ENCODE measurements around the gene ACSM4. TPM values are rescaled to one million over a fixed set of nuclear protein-coding genes. Genes with fewer than 3 reads are reported as not detected.

The ACSM4 gene
- total RNA-seq, 4 donors from 2014 or later = not detected

DNA sequence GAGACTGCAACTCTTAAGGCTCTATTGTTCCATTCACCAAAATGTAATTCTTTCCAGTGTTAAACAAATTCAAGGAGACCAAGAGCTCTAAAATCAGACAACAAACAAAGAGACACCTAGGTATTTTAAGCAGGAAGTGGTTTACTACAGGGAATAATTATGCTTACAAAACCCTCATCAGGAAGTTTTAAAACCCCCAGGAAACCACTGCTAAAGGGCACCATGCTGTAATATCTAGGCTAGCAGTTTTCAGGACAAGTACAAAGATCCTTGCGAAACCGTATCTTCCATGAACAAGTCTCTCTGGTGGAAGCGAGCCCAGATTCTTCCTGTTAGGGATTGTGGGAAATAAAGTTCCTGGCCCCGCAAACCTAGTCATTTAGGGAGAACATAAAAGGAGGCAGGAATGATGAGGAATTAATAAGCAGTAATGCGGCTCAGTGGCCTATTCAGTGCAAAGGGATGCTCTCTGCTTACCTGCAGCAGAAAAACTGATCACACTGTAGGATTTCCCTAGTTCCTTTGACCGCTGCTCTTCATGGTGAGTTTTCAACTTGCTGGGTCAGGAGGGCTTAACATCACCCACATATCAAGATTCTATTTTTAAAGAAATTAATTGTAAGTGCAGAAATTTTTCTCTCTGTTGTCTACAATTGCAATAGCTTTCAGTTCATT, 42.8 kb downstream of the ACSM4 start:
- no peak overlapping the region for H3K27ac ChIP-seq
- no peaks in the 10 kb centered on the region for H3K27me3 ChIP-seq
- peaks cover 0 to 18% (median 0%) of the 10 kb centered on the region in 3 donors for H3K9me3 ChIP-seq
- H3K4me3 ChIP-seq = no peak overlapping the region
- ATAC-seq = no peak
- H3K36me3 ChIP-seq = no peaks in the 10 kb centered on the region
- WGBS, 2 donors (ENCODE audit: low coverage in 1 of 2) = 75 to 94% methylated on average over 2 to 6 of the region's 6 CpGs
- no peak for TF ChIP-seq CTCF (IDR thresholded peaks at IDR 0.05)
- no peak for TF ChIP-seq EP300 (IDR thresholded peaks at IDR 0.05)
- no peak for TF ChIP-seq POLR2A (IDR thresholded peaks at IDR 0.05)
- no peak for TF ChIP-seq POLR2AphosphoS5 (IDR thresholded peaks at IDR 0.05)
- no peaks in the 10 kb centered on the region for H3K4me1 ChIP-seq

DNA sequence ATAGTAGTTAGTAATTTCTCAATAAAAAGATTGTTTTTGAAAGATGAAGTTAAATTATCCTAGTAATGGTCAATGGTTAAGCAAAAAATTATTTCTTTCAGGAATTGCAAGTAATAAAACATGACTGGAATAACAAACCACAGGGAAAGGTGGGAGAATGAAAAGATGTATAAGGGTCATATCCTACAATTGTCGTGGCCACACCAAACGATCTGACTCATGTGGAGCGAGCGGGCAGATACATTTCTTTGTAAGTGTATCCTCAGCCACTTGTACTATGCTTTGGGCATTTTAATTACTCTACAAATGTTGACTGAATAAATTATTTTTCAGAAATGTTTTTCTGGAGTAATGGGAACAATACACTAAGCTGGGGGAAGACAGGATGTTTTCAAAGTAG, 45.5 kb downstream of the ACSM4 start:
- WGBS, 2 donors (ENCODE audit: low coverage in 1 of 2) = 88% methylated on average over 4 of the region's 4 CpGs
- no peak overlapping the region for H3K27ac ChIP-seq
- H3K4me1 ChIP-seq = no peaks in the 10 kb centered on the region
- no peak for ATAC-seq
- peaks cover 0 to 13% (median 0%) of the 10 kb centered on the region in 3 donors for H3K9me3 ChIP-seq
- H3K4me3 ChIP-seq = no peak overlapping the region
- TF ChIP-seq POLR2A (IDR thresholded peaks at IDR 0.05) (no peak), POLR2AphosphoS5 (IDR thresholded peaks at IDR 0.05) (no peak), EP300 (IDR thresholded peaks at IDR 0.05) (no peak), CTCF (IDR thresholded peaks at IDR 0.05) (no peak)
- H3K27me3 ChIP-seq = no peaks in the 10 kb centered on the region
- H3K36me3 ChIP-seq = no peaks in the 10 kb centered on the region

DNA sequence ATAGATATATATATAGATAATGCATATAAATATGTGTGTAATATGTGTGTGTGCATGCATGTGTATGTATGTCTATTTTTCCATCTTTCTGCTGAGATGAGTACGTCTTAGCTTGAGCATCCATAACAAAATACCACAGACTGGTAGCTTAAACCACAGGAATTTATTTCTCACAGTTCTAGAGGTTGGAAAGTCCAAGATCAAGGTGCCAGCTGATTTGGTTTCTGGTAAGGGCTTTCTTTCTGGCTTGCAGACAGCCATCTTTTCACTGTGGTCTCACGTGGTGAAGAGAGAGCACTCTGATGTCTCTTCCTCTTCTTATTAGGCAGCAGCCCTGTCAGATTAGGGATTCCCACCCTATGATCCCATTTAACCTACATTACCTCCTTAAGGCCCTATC, 47.3 kb downstream of the ACSM4 start:
- no peak for TF ChIP-seq POLR2A (IDR thresholded peaks at IDR 0.05)
- TF ChIP-seq POLR2AphosphoS5 (IDR thresholded peaks at IDR 0.05) = no peak
- no peak for TF ChIP-seq CTCF (IDR thresholded peaks at IDR 0.05)
- no peak for TF ChIP-seq EP300 (IDR thresholded peaks at IDR 0.05)
- Histone ChIP-seq H3K4me3 (no peak overlapping the region), H3K36me3 (no peaks in the 10 kb centered on the region), H3K4me1 (no peaks in the 10 kb centered on the region), H3K27ac (no peak overlapping the region), H3K9me3 (no peaks in the 10 kb centered on the region), H3K27me3 (no peaks in the 10 kb centered on the region)
- ATAC-seq = no peak
- 25 to 59% methylated on average over 2 of the region's 2 CpGs for WGBS, 2 donors (ENCODE audit: low coverage in 1 of 2)

GRCh38 chr12:7352661-7353060, 48.8 kb downstream of the ACSM4 start:
- H3K27ac ChIP-seq = no peak overlapping the region
- no peaks in the 10 kb centered on the region for H3K9me3 ChIP-seq
- no peaks in the 10 kb centered on the region for H3K36me3 ChIP-seq
- ATAC-seq = no peak
- no peak overlapping the region for H3K4me3 ChIP-seq
- H3K27me3 ChIP-seq = no peaks in the 10 kb centered on the region
- H3K4me1 ChIP-seq = no peaks in the 10 kb centered on the region
- TF ChIP-seq CTCF (IDR thresholded peaks at IDR 0.05) (no peak), POLR2A (IDR thresholded peaks at IDR 0.05) (no peak), POLR2AphosphoS5 (IDR thresholded peaks at IDR 0.05) (no peak), EP300 (IDR thresholded peaks at IDR 0.05) (no peak)

DNA sequence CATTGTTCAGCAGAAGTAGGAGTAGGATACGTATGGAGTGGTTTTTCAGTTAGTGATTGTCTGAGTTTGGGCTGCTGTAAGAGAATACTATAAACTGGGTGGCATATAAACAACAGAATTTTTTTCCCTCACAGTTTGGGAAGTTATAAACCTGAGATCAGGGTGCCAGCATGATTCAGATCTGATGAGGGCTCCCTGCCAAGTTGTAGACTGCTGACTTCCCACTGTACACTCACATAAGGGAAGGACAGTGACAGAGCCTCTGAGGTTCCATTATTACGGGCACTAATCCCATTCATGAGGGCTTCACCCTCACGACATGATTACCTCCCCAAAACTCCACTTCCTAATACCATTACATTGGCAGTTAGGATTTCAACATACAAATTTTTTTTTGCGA, 50.7 kb downstream of the ACSM4 start:
- H3K36me3 ChIP-seq = no peaks in the 10 kb centered on the region
- TF ChIP-seq POLR2AphosphoS5 (IDR thresholded peaks at IDR 0.05) (no peak), EP300 (IDR thresholded peaks at IDR 0.05) (no peak), CTCF (IDR thresholded peaks at IDR 0.05) (no peak), POLR2A (IDR thresholded peaks at IDR 0.05) (no peak)
- peaks cover 0 to 4% (median 0%) of the 10 kb centered on the region in 3 donors for H3K9me3 ChIP-seq
- 52 to 78% methylated on average over 3 to 4 of the region's 4 CpGs for WGBS, 2 donors (ENCODE audit: low coverage in 1 of 2)
- no peak overlapping the region for H3K4me3 ChIP-seq
- no peak overlapping the region for H3K27ac ChIP-seq
- H3K27me3 ChIP-seq = no peaks in the 10 kb centered on the region
- no peaks in the 10 kb centered on the region for H3K4me1 ChIP-seq
- no peak for ATAC-seq

Data from gastroesophageal sphincter (tissue), 4 donors.